Activated CD8-positive, alpha-beta memory T cell treated with anti-CD3 and anti-CD28 coated beads for 48 hours (primary cell): ENCODE measurements around the gene DIAPH2.

ENCODE experiments used
- DNase-seq, 3 experiments: peaks; one replicate each; pipeline ENCODE4 v3.0.0-alpha.2; 2020; ENCODE audit warnings: low read depth in 2 of 3, low spot score in 2 of 3

DIAPH2 gene

DNA sequence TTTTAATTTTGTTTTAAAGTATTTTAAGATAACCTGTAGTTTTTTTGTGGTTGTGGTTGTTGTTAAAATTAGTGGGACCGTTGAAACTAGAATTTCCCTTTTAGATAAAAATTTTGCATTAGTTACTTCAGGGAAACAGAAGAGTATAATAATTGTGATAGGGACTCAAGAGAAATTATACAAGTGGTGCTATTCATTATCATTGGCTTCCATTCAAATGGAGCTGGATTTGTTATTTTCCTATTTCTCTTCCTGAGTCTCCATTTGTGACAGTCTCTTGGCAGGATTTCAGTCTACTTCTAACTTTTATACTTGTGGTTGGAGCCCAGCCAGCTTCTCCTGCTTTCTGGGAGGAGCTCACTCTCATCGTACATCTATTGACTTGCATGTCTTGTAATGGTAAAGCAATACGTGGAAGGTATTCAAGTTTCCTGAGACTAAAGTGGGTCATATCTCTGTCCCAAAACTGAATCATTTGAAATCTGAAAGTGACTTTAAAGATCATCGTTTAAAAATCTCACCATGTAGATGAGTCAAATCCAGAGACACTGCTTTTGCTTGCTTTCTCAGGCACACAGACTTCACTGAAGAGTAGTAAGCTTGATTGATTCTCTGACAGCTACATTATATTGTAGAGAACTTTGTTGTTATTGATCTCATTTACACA lies 354.9 kb downstream of the DIAPH2 start:
- no peak for DNase-seq

DNA sequence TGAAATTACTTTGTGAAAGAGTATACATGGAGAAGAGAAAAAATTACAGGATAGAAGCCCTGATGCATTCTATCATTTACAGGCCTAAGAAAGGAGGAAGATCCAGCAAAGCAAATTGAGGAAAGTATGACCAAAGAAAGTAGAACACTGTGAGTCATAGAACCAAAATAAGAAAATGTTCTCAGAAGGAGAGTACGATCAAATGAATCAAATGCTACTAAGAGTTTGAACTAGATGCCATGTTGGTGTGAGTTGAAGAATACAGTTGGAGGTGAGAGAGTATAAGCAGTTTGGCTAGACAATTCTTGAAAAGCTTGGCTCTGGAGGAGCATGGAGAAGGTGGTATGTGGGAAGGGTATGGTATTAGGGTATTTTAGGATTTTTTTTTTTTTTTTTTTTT lies 360.8 kb downstream of the DIAPH2 start:
- DNase-seq = no peak

DNA sequence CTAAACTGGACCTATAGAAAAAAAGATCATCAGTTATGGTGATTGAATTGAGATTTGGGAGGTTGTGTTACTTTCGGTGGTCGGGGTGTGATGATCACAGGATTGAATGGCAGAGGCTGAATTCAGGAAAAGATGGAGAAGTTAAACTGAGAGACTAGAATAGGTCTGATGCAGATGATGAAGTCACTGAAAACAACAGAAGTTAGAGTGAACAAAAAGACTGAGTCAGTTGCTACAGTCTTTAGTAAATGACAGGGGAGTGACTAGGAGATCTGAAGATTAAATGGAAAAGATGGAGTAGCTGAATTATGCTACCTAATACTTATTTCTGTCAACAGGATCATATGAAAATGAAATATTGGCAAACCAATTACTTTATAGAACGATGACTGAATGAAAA lies 362.2 kb downstream of the DIAPH2 start:
- no peak for DNase-seq

DNA sequence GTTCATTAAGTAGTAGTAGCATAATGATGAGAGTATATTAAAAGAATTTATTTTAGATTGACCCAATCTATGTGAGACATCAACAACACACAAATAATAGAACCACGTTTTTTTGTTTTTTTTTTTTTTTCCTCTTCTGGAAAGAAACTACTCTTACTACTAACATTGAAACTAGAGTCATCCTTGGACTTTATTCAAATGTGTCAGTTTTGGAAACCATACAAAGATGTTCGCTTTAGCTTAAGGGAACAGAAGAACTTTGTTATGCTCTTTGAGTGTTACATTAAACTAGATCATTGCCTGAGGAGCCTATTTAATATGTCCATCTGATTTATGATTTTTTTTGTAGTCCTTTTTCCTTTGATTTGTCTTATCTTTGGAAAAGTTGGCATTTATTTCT lies 365.8 kb downstream of the DIAPH2 start:
- no peak for DNase-seq

DNA sequence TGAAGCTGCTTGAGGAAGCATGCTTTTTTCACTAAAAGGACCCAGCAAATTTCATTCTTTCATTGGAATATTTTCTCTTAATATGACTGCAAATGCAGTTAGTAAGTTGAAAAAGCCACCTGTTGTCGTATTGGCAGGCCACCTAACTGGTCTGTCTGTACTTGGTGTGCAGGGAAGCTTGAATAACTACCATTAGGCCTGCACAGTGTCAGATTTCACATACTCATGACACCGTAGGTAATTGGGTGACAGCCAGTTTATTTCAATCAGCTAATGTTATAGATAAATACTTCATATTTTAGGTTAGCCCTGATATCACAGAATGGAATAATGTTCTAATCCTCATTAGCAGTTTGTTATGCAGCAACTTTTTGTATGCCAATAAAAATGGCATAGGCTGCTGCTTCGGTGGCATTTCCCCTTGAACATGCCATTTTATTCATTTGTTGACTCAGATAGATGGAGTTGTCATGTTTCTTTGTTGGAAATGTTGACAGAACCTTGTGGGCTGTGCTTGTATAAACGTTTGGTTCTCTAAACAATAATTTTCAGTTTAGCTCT lies 372.8 kb downstream of the DIAPH2 start:
- DNase-seq = no peak

DNA sequence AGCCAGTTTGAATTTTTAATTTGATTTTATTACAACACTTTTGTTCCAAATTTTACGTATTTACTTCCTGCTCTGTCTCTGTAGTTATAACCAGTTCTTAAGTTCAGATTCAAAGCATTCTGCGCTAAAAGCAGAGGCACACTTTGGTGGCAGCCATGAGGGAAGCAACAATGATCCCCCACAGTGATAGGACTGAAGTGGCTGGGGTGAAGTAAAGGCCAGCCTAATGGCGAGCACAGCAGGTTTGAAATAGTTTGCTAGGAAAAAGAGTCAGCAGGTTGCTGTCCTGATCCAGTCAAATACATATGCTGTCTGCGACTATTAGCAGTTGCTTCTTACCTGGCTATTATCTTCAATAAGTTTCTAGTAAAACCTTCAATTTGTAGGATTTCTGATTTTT lies 375.4 kb downstream of the DIAPH2 start:
- no peak for DNase-seq

DNA sequence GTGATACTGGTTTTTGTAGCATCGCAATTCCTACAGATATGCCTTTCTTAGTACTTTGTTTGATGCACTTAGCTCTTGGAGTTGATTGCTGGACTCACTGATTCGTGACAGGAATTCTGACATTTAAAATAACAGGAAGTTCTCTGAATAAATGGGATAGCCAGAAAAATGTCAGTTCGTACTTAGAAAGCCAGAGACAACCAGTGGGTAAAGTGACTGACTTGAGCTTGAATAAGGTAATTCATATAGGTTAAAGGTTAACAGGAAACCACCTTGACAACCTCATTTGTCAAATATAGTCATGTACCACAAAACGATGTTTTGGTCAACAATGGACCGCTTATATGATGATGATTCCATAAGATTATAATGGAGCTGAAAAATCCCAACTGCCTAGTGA lies 380.4 kb downstream of the DIAPH2 start:
- DNase-seq = no peak

DNA sequence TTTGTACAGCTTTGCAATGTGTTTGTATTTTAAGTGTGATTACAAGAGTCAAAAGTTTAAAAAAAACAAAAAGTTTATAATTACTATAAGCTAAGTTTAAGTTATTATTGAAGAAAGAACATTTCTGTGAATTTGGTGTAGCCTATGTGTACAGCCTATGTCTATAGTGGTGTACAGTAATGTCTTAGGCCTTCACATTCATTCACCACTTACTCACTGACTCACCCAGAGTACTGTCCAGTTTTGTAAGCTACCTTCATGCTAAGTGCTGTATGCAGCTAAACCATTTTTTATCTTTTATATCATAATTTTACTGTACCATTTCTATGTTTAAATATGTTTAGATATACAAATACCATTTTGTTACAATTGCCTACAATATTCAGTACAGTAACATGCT lies 381.3 kb downstream of the DIAPH2 start:
- DNase-seq = no peak

DNA sequence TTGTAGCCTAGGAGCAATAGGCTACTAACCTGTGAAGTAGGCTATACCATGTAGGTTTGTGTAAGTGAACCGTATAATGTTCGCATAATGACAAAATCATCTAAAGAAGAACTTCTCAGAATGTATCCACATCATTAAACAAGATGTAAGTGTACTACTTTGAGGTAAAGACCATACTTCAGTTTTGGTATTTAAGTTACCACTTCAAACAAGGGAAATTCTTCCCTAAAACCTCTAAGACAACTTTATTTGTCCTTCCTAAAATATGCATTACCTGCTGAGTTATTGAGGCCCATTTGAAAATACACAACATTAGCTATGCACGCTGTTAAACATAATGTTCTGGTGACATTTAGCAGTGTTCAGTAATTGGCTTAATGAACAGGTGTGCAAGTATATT lies 381.7 kb downstream of the DIAPH2 start:
- DNase-seq = no peak

DNA sequence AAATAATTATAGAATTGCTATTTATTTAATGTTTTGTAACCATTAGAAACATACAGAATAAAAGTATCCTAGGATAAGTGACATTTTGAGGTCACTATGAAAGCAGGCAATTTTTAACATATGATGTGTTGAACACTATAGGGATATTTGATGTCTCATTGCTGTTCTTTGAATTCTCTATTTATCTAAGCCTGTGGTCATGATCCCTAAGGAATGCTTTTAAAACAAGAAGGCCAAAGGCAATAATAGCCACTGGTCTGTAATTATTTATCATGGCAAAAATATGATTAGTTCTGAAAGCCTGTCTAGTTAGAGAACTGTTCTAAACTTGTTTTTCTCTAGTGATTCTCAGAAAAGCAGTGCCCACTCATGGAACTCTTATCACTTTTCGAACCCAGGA lies 385.7 kb downstream of the DIAPH2 start:
- no peak for DNase-seq

DNA sequence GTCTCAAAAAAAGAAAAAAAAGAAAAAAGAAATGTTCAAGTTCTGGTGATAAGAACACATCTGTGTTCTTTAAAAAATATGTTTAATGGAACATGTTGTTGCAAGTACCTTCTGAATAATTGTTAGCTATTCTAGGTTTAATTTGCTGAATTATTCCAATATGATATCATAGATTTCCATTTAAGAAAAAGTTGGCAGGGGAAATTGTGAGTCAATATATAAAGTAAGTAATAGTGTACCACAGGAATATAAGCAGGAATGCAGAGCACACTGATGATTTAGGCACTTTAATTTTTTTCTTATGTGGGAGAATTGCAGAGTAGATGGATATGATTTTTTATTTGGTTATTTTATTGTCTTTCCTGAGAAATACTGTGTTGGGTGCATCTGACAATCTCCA lies 389.8 kb downstream of the DIAPH2 start:
- no peak for DNase-seq

DNA sequence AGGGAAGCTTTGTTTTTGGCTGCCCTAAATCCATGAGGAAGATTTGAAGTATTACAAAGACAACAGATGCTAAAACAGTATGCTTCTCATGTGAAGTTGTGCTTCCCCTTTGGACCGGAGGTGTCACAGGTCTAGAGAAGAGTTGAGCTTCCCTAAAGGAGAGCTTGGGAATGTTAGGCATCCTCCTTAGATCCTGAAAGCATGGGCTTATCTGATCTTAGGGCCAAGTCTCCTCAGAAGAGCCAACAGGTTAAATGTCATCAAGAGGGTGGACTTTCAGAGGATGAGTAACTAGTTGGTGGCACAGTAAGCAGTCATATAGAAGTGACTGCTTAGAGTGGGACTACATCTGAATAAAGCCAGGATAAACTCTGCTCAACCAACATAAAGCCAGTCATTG lies 404.5 kb downstream of the DIAPH2 start:
- DNase-seq = no peak

DNA sequence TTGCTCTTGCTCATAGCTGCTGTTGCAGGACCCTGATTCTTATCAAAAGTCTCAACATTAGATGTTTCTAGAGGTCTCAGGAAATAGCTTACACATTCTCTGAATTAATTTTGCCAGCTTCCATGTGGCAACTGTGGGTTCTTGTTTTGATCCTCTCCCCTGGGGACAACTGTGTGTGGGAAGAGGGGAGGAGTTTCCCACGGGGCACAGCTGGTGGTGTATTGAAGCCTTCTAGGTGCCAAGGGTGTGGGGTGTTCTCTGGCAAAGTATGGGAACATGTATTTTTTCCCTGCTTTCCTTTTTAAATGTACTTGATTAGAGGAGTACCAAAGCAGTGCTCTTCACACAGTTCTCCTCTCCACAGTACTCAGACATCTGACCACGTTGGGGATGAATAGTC lies 411.7 kb downstream of the DIAPH2 start:
- no peak for DNase-seq

DNA sequence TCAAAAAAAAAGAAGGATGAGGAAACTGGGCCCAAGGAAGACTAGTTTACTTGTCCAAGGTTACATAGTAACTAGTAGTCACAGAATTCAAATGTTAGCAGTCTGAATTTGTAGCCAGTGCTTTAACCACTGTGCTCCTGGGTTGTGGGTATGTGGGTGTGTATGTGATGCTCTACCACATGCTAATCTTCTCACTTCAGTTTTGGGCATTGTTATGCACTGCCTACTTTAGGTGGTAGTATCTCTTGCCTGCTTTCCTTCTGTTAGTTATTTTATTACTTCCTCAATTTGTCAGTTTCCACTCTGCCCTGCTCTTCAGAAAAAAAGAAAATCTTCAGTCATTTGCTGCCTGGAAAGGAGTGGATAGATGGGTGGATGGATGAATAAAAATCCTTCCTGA lies 418.3 kb downstream of the DIAPH2 start:
- DNase-seq = no peak

DNA sequence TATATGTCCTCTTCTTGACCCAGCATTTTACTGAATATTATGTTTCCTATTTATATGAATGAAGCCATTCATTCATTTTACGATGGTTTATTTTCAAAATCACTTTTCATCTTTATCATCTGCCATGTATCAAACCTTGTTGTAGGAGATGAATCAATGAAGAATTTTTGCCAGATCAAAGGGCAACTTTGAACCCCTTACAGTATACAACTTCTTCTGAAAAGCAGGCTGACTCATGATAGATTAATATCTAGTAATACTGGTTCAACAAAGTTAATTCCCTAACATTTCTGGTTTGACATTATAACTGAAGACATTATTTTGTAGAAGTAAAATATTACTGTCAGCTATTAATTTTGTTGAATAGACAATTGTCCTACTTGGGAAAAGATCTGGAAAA lies 425.1 kb downstream of the DIAPH2 start:
- DNase-seq = no peak

DNA sequence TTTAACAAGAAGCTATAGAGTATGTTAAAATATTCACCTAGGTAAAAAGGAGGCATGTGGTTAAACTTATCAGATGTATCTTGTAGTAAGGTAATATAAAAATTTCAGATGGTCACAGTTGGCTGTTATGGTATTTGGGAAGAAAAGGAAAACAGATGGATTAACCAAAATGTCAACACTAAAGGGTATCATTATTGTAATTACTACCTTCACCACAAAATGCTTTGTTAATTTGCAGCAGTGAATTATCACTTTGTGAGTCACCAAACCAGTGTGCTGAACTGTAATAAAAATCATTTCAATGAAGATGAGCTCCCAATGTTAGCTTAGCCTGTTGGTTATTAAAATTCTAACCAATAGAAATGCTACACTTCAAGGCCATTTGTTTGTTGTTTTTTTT lies 432.9 kb downstream of the DIAPH2 start:
- DNase-seq = no peak

DNA sequence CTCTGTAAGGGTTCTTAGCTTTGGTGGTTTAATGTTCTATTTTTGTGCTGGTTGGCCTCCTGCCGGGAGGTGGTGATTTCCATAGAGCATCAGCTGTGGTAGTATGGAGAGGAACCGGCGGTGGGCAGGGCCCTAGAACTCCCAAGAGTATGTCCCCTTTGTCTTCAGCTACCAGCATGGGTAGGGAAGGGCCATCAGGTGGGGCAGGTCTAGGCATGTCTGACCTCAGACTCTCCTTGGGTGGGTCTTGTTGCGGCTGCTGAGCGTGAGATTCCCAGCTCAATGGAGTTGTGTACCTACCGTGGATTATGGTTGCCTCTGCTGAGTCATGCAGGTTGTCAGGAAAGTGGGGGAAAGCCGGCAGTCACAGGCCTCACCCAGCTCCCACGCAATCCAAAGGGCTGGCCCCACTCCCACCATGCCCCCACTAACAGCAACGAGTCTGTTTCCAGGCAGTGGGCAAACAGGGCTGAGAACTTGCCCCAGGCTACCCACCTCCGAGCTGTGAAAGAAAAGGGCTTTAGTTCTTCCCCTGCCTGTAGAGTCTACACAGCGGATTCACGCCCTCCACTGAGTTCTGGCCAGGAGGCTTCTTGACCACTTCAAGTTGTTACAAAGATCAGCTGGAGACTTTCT lies 434.9 kb downstream of the DIAPH2 start:
- no peak for DNase-seq

DNA sequence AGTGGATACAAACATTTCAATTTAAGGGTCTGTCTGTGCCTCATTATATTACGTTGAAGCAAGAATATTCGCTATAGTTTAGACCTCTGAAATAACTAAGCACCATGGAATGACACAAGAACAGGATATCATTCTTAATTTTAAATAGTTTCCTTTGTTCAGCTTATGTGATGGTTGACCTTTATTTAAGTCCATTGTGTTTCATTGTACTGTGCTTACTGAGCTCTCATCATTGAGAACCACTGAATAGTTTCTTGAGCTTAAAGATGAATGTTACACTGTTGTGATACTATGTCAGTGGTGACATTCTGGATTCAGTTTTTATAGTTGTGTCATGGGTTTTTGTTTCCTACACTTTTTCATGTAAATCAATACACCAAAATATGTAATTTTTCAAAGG lies 438.4 kb downstream of the DIAPH2 start:
- DNase-seq = no peak

DNA sequence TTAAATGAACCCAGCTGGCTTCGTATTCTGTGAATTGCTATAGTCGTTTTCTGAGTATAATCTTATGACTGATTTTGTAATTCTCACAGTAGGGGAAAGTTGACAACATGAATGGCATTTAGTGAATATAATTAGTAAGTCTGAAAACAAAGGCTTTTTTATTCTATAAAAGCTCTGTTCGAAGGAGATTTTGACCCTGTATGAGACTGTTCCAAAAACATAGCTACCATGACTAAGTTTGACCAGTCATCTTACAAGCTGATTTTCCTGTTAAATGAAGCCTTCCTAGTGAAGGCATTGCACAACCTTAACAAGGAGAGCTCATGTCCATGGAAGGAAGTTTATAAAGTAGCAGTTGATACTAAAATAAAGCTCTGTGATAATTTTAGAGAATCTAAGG lies 441.4 kb downstream of the DIAPH2 start:
- no peak for DNase-seq

DNA sequence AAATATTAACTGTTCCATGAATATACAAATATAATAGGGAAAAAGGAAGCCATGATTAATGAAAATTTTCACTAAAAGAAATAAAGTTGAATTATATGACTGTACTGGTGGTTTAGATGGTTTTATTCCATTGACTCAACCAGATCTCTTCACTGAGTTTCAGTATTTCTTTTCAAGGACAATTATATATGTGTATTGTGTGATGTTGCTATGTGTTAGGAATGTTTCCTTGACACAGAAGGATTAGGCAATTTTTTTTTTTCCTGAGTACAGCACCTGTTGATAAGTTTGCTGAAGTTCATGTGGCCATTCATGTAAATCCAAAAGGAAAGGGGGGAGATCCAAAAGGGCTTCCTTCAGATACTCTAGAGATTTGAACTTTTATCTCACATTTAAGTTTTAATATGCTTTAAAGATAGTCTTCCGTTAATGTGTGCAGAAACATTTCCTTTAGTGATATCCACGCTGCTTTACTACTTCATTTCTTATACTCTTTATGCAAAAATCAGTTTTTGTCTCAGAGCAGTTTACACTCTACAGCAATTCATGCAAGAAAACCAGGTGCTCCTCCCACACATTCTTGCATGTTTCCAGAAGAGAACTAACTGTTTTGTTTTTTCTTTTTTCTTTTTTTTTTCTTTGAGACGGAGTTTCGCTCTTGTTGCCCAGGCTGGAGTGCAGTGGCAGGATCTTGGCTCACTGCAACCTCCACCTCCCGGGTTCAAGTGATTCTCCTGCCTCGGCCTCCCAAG lies 448.2 kb downstream of the DIAPH2 start:
- no peak for DNase-seq

DNA sequence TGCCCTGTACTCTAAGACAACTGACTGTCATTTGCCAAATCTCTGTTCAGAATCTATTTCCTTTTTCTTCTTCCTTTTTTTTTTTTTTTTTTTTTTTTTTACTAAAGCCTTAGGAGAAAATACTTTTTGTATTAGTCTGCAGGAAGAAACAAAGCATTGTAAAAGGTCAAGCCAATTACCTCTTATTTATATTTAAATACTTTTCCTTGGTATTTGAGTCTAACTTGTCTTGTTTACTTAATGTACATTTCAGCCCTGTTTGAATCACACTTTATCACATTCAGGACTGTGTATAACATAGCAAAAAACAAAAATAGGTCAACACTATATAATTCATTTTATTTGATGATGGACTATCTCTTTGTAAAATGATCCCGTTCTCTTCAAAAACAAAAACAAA lies 461.3 kb downstream of the DIAPH2 start:
- DNase-seq = no peak

DNA sequence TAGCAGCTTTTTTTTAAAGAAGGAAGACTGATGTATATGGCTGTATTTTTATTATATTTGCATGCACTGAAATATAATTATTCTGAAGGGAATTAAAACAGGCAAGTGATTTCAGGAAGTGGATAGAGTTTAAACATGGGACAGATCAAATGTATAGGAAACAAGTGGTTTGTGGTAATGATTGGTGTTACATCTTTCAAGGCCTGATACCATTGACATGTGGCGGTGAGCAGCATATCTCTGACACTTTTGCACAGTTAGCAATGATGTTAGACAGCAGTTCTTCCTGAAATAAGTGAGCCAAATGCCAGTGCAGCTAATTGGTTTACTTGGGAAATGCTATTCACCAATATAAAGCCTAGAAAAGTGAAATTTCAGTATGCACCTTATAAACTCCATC lies 471.2 kb downstream of the DIAPH2 start:
- DNase-seq = no peak
